SK-N-SH (cell line): Measurements from ENCODE around the gene FGD4.

Experiments
- YY1 ChIP-seq: IDR thresholded peaks from 2 replicates; pipeline ENCODE4 v1.4.0; 2012; ENCODE audit warnings: low read depth, mild to moderate bottlenecking
- TF ChIP-seq, protein P1 (sequence below): fragments of 200-600 bp; sonication (generic); IDR thresholded peaks from 2 replicates; pipeline ENCODE4 v1.6.1; 2017; ENCODE audit warnings: antibody characterized with exemption, mild to moderate bottlenecking, moderate library complexity

DNA sequence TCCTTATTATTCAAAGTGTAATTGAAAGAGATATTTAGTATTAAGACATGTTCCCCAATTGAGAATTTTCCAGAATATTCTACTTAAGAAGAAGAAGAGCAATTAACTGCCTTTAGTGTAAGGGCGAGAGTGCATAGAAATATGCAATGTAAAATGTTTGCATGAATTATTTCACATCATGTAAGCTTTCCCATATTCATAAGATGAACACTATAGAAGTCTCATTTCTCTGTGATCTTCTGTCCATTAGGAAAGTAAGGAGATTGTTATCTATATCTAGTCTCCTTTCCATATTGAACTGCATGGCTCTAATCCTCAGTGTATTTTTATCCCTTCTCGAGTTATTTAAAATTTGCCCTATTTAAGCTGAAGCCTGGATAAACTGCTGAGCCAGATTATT is 17.1 kb upstream of the FGD4 start:
- TF ChIP-seq YY1: no peak
- TF ChIP-seq, protein P1, sequence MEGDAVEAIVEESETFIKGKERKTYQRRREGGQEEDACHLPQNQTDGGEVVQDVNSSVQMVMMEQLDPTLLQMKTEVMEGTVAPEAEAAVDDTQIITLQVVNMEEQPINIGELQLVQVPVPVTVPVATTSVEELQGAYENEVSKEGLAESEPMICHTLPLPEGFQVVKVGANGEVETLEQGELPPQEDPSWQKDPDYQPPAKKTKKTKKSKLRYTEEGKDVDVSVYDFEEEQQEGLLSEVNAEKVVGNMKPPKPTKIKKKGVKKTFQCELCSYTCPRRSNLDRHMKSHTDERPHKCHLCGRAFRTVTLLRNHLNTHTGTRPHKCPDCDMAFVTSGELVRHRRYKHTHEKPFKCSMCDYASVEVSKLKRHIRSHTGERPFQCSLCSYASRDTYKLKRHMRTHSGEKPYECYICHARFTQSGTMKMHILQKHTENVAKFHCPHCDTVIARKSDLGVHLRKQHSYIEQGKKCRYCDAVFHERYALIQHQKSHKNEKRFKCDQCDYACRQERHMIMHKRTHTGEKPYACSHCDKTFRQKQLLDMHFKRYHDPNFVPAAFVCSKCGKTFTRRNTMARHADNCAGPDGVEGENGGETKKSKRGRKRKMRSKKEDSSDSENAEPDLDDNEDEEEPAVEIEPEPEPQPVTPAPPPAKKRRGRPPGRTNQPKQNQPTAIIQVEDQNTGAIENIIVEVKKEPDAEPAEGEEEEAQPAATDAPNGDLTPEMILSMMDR: no peak
